Keratinocyte (primary cell): Measurements from ENCODE around the gene CYP26C1.

ENCODE experiments used
- CTCF ChIP-seq, 3 experiments: IDR thresholded peaks in 1 of 3; conservative IDR thresholded peaks in 1 of 3; optimal IDR thresholded peaks in 1 of 3; 2 replicates in 2 of 3; 3 replicates in 1 of 3; pipeline versions ENCODE3 to v1.5.1; 2011; ENCODE audit warnings: low read length in 3 of 3, mild to moderate bottlenecking in 3 of 3, moderate library complexity in 2 of 3, control low read depth in 1 of 3, inconsistent platforms in 1 of 3; ENCODE audit not compliant: insufficient read depth in 2 of 3; ENCODE audit errors: extremely low read depth in 1 of 3
- EZH2 ChIP-seq: IDR thresholded peaks from one replicate; pipeline ENCODE4 v1.6.1; 2012; ENCODE audit warnings: inconsistent platforms, mild to moderate bottlenecking, low read length, moderate library complexity

- no peak for TF ChIP-seq CTCF (optimal IDR thresholded peaks at IDR 0.05 in 1 of 3, IDR thresholded peaks at IDR 0.05 in 1 of 3, conservative IDR thresholded peaks at IDR 0.05 in 1 of 3; ENCODE audit: extremely low read depth in 1 of 3, insufficient read depth in 2 of 3, low read length in 3 of 3)
- no peak for TF ChIP-seq EZH2
These were observed 6.1 kb upstream of the CYP26C1 start for GRCh38 chr10:93054486-93054885.
